ENCODE measurements around the gene NLRC3.

Gene NLRC3

DNA sequence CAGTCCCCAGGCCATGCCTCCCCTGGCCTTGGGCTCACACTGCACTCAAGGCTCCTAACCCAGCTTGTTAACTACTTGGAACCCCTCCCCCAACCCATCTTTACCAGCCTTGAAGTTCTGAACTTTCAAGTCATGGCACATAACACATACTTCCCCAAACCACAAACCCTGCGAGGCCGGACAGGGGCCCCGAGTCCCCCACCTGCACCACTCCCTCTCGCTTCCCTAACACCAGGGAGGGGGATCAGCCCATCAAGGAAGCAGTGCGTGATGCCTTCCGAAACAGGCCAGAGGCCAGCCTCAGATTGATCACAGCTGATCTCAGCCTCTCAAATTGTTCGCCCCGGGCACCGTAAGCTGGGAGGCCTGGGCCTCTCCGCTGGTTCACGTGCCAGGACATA is 3.0 kb upstream of the NLRC3 start:
- DNase-seq (ENCODE audit: low read depth, low spot score) = no peak

DNA sequence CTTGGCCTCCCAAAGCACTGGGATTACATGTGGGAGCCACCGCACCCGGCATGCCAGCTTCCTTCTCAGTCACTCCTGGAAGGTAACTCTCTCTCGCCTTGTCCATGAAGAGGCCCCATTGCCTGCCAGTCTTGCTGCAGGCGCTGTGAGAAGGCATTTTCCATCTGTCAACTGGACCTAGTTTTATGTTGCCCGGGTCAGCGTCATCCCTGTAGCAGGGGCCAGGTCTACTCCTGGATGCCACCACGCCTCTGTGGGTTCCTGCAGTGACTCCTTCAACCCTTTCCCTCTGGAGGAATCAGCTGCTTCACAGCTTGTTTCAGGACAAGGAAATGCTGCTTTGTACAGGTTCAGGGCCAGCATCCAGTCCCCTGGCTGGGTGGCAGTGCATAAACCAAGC is 2.6 kb upstream of the NLRC3 start:
- DNase-seq (ENCODE audit: low read depth, low spot score) = no peak

DNA sequence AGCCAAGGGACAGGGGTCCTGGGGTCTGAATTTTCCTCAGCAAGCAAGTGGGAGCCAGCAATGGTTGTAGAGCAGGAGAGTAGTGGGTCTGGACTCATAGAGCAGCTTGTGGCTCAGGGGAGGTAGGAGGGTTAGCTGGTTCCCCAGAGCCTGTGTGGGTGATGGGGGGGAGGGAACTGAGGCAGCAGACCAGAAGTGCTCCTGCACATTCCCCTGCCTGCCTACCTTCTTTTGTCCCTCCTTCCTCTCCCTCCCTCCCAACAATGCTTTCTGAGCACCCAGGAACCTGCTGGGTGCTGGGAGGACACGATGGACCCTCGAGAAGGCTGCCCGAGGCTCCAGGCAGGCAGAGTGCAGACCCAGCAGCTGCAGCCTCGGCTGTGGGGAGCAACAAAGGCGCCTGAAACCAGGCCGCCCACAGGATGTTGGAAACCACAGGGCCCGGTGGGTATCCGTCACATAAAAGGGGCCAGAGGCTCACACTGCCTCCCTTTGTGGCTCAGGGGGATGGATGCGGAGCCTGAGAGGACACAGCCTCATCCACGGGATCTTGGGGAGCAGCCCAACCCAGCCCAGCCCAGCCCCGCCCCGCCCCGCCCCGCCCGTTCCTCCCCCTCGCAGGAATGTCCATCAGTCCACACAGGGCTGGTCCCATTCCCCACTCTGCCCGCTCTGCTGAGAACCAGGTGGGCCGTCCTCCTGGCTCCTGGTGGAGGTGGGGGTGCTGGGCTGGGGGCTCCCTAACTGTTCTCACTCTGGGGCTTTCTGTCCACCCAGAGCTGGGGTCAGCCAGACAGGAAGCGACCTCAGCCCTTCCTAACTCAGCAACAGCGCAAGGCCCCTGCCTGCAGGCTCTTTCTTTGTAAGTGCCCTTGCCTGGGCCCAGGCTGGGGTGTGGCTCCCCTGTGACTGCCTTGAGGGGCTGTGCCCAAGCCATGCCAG is 1.7 kb upstream of the NLRC3 start:
- DNase-seq (ENCODE audit: low read depth, low spot score) = no peak

DNA sequence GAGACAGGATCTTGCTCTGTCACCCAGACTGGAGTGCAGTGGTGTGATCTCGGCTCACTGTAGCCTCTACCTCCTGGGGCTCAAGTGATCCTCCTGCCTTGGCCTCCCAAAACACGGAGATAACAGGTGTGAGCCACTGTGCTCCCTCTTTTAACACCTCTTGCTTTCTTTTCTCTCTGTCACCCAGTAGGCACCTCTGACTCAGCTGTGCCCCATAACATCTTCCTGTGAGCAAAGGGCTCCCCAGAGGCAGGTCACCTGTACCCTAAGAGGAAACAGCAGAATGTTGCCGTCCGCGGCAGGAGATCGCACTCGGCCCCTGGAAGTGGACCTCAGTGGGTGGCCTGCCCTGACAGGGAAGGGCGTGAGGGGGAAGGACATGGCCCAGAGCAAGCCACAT is 918 bp upstream of the NLRC3 start:
- DNase-seq (ENCODE audit: low read depth, low spot score) = no peak

DNA sequence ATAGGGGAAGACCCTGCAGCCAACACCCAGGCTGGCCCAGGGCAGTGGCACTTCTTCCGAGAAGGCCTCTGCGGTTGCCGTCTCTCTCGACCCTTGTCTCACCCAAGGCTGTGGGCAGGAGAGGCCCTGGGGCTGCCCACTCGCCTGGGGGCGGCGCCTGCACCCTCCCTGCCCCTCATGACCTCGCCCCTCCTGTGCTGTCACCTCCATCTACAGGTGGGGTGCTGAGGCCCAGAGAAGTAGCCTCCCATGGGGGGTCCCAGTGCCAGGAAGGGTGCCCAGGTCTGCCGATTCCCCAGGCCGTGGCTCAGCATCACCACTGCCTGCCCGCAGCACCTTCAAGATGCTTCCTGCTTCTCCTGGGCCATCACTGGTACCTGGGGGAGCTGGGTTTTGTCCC is 992 bp downstream of the NLRC3 start:
- DNase-seq (ENCODE audit: low read depth, low spot score) = no peak

DNA sequence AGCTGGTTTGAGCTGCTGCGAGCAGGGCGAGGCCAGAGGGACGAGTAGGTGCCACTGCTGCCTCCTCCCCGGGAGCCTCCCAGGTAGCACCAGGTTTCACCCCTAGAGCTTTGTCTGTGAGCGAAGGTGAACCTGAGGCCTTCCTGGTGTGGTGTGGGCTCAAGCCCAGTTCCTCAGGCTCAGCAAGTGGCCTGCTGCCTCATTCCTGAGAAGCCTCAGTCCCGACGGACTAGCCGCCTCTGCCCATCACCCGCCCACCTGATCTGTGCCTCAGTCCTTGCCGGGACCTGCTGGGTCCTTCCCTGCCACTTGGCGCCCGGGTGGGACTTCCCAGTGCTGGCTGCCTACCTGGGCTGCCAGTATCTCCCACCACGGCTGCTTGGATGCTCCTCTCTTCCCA is 1.7 kb downstream of the NLRC3 start:
- no peak for DNase-seq (ENCODE audit: low read depth, low spot score)

DNA sequence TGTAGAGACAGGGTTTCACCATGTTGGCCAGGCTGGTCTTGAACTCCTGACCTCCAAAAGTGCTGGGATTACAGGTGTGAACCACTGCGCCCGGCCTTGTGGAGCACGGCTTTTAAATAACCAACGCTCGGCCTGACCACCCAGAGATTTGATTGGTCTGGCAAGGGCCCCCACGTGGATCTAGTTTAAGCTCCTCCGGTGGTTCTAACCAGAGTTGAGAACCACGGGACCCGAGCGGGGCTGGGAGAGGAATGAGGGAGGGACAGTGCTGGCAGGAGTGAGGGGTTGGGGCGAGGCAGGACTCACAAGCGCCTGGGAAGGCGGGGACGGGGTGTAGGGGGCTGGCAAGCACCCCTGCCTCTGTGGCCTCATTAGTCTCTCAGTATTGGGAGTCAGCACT is 3.0 kb downstream of the NLRC3 start:
- DNase-seq (ENCODE audit: low read depth, low spot score) = no peak

DNA sequence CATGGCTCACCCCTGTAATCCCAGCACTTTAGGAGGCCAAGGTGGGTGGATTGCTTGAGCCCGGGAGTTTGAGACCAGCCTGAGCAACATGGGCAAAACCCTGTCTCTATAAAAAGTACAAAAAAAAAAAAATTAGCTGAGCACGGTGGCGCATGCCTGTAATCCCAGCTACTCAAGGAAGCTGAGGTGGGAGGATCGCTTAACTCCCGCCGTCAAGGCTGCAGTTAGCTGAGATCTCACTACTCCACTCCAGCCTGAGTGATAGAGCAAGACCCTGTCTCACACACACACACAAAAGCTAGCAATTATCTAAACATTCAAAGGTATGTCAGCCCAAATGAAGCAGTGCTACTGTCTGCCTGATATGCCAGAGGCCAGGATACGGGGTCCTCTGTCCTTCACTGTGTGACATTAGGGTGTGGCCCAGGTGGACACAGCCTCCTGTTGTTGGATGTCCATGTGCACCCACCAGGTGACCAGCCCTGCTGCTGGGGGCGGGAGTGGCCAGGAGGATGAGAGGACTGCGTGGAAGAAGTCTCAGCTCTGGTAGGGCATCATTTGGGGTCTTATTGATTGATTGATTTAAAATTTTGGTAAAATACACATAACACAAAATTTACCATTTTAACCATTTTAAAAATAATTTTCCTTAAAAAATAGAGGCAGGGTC is 3.9 kb downstream of the NLRC3 start:
- DNase-seq (ENCODE audit: low read depth, low spot score) = no peak

DNA sequence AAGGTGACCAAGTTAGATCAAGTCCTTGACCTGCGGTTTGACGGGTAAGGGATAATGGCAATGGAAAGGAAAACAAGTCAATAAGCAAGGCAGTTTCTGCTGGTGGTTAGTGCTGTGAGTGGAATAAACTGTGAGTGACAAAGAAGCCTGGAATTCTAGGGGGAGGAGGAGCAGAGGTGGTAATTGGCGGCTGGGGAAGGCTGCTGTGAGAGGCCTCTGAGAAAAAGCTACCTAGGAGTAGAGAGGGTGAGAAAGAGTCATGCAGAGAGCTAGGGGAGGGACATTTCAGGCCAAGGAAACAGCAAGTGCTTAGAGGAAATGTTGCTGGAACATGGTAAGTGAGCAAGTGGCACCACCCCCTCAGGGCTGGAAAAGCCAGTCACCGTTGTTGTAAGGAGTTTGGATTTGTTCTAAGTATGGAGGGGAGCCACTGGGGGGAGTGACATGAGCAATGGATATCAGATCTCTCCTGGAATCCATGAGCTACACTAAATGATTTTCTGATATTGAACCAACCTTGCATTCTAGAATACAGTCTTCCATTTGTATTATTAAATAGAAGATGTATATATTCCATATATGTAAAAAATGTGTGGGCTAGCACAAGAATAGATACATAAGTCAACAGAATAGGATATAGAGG is 6.7 kb downstream of the NLRC3 start:
- peak; percentile 47 for DNase-seq (ENCODE audit: low read depth, low spot score)

DNA sequence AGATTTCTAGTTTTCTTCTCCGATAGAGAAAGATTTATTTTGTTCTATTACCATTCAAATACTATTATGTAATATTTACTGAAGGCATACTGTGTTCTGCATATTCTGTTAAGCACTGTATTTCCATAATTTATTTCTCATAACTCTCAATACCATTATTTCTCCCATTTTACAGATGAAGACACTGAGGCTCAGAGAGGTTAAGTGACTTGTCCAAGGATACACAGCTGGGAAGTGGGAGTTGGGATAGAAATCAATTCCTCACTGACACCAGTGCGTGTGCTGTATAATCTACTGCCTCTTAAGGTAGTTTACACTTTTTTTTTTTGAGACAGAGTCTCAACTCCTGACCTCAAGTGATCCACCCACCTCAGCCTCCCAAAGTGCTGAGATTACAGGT is 7.4 kb downstream of the NLRC3 start:
- DNase-seq (ENCODE audit: low read depth, low spot score) = no peak

DNA sequence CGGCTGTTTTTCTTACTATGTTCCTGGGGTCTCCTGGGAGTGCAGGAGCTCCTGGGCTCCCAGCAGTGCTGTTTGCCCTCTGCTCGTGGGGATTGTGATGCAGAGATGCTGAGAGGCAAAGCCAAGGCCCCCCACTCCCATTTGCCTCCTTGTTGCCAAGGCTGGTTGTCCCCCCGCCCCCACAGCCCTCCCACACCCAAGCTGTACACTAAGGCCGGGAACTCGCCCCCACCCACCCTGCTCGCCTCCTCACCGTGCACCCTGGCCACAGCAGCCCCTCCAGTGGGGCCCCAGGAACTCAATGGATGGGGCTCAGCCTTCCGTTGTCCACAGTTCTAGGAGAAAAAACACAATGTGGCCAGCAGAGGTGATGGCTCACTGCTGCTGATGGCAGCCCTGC is 10.2 kb downstream of the NLRC3 start:
- DNase-seq (ENCODE audit: low read depth, low spot score) = no peak

DNA sequence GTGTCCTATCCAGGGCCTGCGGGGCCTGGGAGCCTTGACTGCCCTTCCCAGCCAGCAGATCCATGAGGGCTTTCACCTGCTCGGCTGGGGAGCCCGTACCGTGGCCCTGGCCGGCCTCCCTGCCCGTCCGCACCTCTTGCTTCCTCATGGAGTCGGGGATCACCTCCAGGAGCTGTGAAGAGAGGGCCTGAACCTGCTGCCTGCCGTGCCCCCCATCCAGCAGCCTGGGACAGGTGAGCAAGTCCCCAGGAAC is 12.4 kb downstream of the NLRC3 start:
- DNase-seq (ENCODE audit: low read depth, low spot score) = no peak

DNA sequence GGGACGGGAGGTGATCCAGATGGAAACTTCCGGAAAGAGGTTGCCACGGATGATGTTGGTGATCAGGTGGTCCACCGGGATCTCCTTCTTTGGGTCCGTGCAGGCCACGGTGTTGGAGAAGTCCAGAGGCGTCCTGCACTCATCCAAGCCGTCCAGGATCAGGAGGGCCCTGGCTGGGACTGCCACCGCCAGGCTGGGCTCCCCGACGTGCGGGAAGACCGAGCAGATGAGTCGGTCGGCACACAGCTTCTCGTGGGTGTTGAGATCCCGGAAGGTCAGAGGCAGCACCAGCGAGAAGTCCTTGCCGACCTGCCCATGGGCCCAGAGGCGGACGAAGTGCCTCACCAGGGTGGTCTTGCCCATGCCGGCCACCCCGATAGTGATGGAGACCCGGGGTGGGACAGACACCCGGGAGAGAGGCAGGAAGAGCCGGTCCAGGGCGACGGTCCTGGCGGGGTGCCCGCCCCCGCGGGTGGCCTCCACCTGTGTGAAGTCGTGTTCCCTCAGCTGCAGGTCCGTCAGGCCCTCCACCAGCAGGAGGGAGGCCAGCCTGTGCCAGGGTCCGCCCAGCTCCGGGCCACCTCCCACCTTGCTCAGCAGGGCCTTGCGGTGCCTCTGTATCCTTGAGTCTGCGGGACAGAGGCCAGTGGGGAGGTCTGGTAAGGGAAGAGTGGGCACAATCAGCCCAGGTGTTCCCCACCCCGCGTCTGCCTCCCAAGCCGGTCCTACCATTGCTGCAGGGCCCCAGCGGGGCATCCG is 12.9 kb downstream of the NLRC3 start:
- no peak for DNase-seq (ENCODE audit: low read depth, low spot score)

DNA sequence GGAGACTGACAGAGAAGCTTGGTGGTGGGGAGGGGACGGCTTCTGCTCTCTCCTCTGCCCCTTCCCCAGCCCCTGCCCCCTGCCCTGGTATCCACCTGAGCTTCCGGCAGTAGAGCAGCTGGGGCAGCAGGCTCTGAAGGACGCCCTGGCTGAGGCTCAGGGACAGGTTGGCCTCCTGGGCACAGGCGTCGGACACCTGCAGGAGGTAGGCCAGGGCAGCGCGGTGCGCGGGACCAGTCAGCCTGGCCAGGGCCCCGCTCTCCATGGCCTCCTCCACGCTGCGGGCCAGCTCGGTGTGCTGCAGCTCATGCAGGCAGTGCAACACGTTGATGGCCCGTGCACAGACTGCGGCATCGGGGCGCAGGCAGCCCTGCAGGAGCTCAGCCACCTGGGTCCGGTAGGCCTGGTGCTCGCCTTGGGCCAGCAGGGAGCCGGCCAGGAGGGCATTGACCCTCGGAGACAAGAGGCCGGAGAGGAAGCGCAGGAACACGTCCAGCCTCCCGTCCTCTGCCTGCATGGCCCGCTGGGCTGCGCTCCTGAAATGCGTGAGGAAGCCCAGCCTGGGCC is 14.2 kb downstream of the NLRC3 start:
- no peak for DNase-seq (ENCODE audit: low read depth, low spot score)

DNA sequence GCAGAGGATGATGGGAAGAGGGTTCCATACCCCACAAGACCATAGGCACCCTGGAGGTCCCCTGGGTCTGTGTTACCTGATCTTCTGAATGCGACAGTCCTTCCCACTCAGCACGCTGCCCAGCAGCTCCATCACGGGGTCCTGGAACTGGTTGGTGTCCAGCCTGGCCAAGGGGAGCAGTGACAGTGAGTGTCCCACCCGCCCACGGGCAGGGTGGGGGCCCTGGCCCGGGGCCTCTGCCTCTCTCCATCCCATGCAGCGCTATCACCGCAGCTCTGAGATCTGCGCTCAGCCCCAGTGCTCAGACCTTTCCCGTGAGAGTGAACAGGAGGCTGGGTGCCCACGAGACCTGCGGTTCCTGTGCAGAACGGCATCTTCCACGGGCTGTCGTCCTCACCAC is 15.6 kb downstream of the NLRC3 start:
- no peak for DNase-seq (ENCODE audit: low read depth, low spot score)

DNA sequence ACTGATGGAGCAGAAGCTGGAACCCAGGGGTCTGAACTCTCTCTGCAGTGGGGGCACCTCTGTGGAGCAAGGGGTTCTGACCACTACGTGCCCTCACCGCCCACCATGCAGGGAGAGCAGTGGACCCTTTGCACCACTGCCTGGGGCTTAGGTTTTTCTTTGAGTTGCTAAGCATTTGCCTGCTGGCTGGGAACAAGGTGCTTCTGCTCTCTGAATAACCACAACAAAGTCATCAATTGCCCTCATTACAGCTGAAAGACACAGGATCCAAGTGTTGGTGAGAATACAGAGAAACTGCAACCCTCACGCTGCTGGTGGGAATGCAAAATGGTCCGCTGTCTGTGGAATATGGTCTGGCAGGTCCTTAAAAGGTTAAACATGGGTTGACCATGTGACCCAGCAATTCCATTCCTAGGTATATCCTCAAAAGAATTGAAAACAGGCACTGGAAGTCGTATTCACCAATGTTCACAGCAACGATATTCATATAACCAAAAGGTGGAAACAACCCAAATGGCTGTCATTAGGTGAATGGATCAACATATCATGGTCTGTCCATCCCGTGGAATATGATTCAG is 22.8 kb downstream of the NLRC3 start:
- DNase-seq (ENCODE audit: low read depth, low spot score) = peak; percentile 45

DNA sequence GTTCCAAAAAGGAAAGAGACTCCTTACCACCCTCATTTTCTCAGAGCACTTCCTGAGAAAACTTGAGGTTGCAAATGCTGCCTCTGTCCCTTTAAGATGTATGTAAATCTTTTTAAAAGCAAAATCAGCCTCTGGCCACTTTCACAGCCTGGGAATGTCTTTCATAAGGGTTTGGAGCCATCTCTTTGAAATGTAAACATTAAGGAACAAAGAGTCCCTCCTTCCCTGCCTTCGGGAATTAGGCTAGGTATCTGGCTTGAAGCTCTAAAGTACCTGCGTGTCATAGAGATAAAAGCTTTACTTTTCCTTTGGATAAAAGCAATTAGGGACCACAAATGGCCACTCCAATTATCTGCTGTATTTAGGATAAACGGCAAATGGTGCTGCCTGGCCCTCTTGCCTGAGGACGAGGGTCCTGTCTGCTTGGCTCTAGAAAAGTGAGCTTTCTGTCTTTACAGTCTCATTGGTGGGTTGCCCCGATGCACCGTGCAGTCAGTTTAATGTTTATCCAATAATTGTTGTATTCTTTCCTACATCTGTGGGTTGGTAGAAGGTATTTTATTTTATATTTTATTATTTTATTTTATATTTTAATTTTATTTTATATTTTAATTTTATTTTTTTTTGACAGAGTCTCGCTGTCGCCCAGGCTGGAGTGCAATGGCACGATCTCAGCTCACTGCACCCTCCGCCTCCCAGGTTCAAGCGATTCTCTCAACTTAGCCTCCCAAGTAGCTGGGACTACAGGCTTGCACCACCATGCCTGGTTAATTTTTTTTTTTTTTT is 23.9 kb downstream of the NLRC3 start:
- DNase-seq (ENCODE audit: low read depth, low spot score) = peak; percentile 77

DNA sequence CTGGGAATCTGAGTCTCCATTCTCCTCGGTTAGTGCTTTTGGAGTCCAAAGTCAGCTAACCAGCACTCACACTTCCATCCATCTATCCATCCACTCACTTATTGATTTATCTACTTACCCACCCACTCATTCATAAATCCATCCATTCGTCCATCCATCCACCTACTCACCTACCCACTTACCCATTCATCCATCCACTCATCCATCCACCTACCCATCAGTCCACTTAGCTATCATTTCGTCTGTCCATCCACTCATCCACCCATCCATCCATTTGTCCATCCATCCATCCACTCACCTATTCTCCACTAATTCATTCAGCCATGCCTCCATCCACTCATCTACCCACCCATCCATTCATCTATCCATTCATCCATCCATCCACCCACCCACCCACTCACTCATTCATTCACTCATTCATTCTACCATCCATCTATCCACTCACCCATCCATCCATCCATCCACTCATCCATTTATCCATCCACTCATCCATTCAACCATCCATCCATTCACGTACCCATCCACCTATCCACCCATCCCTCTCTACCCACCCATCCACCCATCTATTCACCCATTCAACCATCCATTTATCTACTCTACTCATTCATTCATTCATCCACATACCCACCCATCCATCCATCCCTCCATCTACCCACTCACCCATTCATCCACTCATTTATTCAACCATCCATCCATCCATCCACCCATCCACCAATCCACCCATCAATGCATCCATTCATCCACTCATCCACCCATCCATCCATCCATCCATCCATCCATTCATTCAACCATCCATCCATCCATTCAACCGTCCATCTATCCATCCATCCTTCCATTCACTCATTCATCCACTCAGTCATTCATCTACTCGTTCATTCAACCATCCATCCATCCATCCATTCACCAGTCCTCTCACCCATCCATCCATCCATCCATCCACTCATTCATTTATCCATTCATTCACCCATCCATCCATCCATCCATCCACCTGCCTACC is 26.1 kb downstream of the NLRC3 start:
- DNase-seq (ENCODE audit: low read depth, low spot score) = no peak

DNA sequence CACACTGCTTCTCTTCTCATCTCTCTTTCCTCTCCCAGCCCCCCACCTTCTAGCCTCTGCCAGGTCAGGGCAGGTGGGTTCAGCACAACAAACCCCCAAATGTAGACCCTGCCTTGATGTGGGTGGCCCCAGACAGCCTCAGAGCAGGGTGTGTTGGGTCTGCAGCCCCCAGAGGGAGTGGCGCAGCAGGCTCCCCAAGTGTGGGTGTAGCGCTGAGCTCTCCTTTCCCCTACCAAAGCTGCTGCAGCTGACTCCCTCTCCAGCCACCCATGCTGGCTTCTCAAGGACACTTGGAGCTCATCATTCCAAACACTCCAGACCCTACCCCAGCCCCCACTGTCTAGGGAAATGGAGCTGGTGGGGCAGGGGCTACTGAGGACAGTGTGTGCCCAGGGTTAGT is 27.3 kb downstream of the NLRC3 start:
- DNase-seq (ENCODE audit: low read depth, low spot score) = no peak

DNA sequence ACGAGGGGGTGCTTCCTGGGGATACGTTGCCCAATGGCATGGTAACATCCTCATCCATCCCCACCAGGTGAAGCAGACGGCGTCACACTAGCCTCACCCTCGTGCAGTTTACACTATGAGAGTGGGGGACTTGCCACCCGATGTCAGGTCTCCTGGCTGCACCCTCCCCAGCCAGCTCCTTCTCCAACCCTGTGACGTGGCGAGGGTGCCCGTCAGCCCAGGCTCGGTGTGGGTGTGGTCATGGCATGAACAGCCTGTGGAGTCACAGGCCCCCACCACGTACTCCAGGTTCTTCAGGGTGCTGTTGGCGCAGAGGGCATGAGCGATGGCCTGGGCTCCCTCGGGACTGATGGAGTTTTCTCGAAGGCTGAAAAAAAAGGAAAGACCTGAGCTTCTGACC is 28.3 kb downstream of the NLRC3 start:
- DNase-seq (ENCODE audit: low read depth, low spot score) = no peak
